ENCODE results near the gene AKR1C2.
"Not testable (repeated sequence)": the region's sequence is repeated elsewhere in the genome, so short reads cannot be mapped to it uniquely, and the experiment has no call there.

Gene AKR1C2

GRCh38 chr10:5023177-5023805, 19.6 kb upstream of the AKR1C2 start:
- no peak for DNase-seq

- not testable (repeated sequence) for DNase-seq
These were observed 18.1 kb upstream of the AKR1C2 start for GRCh38 chr10:5021624-5022290.

GRCh38 chr10:5019770-5020612, 16.3 kb upstream of the AKR1C2 start:
- DNase-seq: peak; percentile 77

- not testable (repeated sequence) for DNase-seq
These were observed 15.1 kb upstream of the AKR1C2 start for GRCh38 chr10:5018671-5019277.

- DNase-seq: no peak
These were observed 14.5 kb upstream of the AKR1C2 start for GRCh38 chr10:5018134-5018533.

GRCh38 chr10:5014936-5015335, 11.3 kb upstream of the AKR1C2 start:
- DNase-seq: no peak

- not testable (repeated sequence) for DNase-seq
These were observed 10.7 kb upstream of the AKR1C2 start for GRCh38 chr10:5014200-5014910.

- DNase-seq: no peak
These were observed 9.7 kb upstream of the AKR1C2 start for GRCh38 chr10:5013385-5013784.

GRCh38 chr10:5012595-5012994, 8.9 kb upstream of the AKR1C2 start:
- DNase-seq: no peak

- DNase-seq: not testable (repeated sequence)
These were observed 7.7 kb upstream of the AKR1C2 start for GRCh38 chr10:5011392-5011791.

GRCh38 chr10:5010043-5010442, 6.4 kb upstream of the AKR1C2 start:
- DNase-seq: not testable (repeated sequence)

GRCh38 chr10:5008857-5009548, 5.3 kb upstream of the AKR1C2 start:
- DNase-seq: not testable (repeated sequence)

GRCh38 chr10:5004501-5004900, 844 bp upstream of the AKR1C2 start:
- DNase-seq: not testable (repeated sequence)

- DNase-seq: not testable (repeated sequence)
These were observed 351 bp upstream of the AKR1C2 start for GRCh38 chr10:5004030-5004385.

GRCh38 chr10:5002013-5002727, 1.5 kb downstream of the AKR1C2 start:
- DNase-seq: no peak

- DNase-seq: no peak
These were observed 5.0 kb downstream of the AKR1C2 start for GRCh38 chr10:4998671-4999070.

- DNase-seq: not testable (repeated sequence)
These were observed 9.4 kb downstream of the AKR1C2 start for GRCh38 chr10:4994260-4994659.

- DNase-seq: not testable (repeated sequence)
These were observed 11.1 kb downstream of the AKR1C2 start for GRCh38 chr10:4992564-4992963.

- not testable (repeated sequence) for DNase-seq
These were observed 12.2 kb downstream of the AKR1C2 start for GRCh38 chr10:4991463-4991862.

GRCh38 chr10:4990217-4990616, 13.4 kb downstream of the AKR1C2 start:
- DNase-seq: no peak

GRCh38 chr10:4988000-4988641, 15.5 kb downstream of the AKR1C2 start:
- not testable (repeated sequence) for DNase-seq
